IPS-NIHi7 (cell line): ENCODE results near the gene KATNB1.
"Not testable (repeated sequence)": the region's sequence is repeated elsewhere in the genome, so short reads cannot be mapped to it uniquely, and the experiment has no call there.

Experiments used
- DNase-seq: peaks from one replicate; pipeline ENCODE4 v3.0.0; 2012; ENCODE audit warnings: mixed read lengths; ENCODE audit errors: extremely low spot score

The KATNB1 gene

GRCh38 chr16:57700781-57701551 is 34.6 kb upstream of the KATNB1 start:
- DNase-seq = peak; percentile 6

GRCh38 chr16:57701759-57702371 is 33.7 kb upstream of the KATNB1 start:
- DNase-seq = peak; percentile 5

- peak; percentile 5 for DNase-seq
Measured at GRCh38 chr16:57703416-57704010, 32.1 kb upstream of the KATNB1 start.

GRCh38 chr16:57704011-57704904 is 31.3 kb upstream of the KATNB1 start:
- DNase-seq = peak; percentile 9

GRCh38 chr16:57704905-57705852 is 30.4 kb upstream of the KATNB1 start:
- DNase-seq = peak; percentile 4

GRCh38 chr16:57706717-57707116 is 28.9 kb upstream of the KATNB1 start:
- no peak for DNase-seq

GRCh38 chr16:57707331-57707730 is 28.2 kb upstream of the KATNB1 start:
- DNase-seq = no peak

- DNase-seq = no peak
Measured at GRCh38 chr16:57708168-57708567, 27.4 kb upstream of the KATNB1 start.

GRCh38 chr16:57709663-57710062 is 25.9 kb upstream of the KATNB1 start:
- DNase-seq = no peak

GRCh38 chr16:57711346-57711745 is 24.2 kb upstream of the KATNB1 start:
- DNase-seq = no peak

- DNase-seq = no peak
Measured at GRCh38 chr16:57711993-57712392, 23.6 kb upstream of the KATNB1 start.

GRCh38 chr16:57712569-57712968 is 23.0 kb upstream of the KATNB1 start:
- not testable (repeated sequence) for DNase-seq

GRCh38 chr16:57713596-57713995 is 22.0 kb upstream of the KATNB1 start:
- no peak for DNase-seq

- DNase-seq = no peak
Measured at GRCh38 chr16:57714047-57714446, 21.5 kb upstream of the KATNB1 start.

- DNase-seq = peak; percentile 68
Measured at GRCh38 chr16:57720142-57720575, 15.4 kb upstream of the KATNB1 start.

- DNase-seq = no peak
Measured at GRCh38 chr16:57721356-57722209, 14.0 kb upstream of the KATNB1 start.

- DNase-seq = no peak
Measured at GRCh38 chr16:57722210-57722499, 13.4 kb upstream of the KATNB1 start.

- no peak for DNase-seq
Measured at GRCh38 chr16:57722651-57723050, 12.9 kb upstream of the KATNB1 start.

- DNase-seq = peak; percentile 66
Measured at GRCh38 chr16:57723170-57723569, 12.4 kb upstream of the KATNB1 start.

- no peak for DNase-seq
Measured at GRCh38 chr16:57724531-57724930, 11.0 kb upstream of the KATNB1 start.
